SHP77 (cell line): ENCODE measurements around the gene MOGAT2.
"Not testable (repeated sequence)": the region's sequence is repeated elsewhere in the genome, so short reads cannot be mapped to it uniquely, and the experiment has no call there.

Experiments used
- DNase-seq, 2 experiments: peaks; one replicate each; lab custom pipeline; 2025; lab: John Stamatoyannopoulos, UW

MOGAT2 gene

DNA sequence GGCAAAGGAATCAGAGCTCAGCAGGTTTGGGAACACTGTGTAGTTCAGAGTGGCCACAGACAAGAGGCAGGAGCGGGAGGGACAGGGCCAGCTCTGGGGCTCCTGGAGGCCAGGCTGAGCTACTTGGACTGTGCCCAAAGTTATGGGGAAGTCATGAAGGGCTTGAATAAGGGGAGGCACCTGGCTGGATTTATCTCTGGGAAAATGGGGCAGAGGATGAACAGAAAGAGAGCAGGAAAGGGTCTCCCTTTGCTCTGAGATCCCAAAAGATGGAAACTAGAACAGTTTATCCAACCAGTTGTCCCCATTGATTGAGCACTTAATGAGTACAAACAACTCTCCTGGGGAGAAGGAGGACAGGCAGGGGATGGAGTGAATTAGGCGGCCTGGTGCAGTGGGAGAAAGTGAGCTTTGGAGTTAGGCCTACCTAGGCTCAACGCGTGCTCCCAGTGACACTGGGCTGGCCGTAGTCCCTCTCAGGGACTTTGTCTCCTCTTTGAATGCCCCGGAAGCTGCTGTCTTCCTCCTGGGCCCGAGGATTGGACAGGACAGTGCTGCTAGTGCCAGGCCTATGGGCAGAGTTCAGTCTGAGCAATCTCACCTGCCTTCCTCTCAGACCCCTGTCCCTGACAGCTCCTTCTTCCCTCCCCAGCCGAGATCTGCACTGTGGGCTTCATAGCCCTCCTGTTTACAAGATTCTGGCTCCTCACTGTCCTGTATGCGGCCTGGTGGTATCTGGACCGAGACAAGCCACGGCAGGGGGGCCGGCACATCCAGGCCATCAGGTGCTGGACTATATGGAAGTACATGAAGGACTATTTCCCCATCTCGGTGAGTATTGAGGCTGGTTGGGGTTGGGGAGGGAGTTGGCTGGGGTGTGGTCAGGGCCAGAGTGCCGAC is 2.0 kb downstream of the MOGAT2 start:
- DNase-seq: no peak

DNA sequence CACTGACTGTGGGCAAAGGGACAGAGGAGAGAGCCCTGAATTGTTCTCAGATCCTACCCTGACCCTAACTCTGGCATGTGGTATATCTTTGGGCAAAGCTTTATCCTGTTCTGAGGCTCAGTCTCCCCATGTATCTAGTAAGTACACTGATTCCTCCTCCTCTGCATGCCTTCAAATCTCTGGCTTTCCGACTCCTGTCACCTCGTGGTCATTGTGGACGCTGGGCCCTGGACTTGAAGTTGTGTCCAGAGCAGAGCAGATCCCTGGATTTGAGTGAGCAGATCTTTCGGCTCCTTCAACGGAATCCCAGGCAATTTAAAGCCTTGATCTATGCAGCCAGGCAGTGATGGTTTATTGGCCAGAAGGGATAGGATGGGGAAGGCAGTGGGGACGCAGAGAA is 3.0 kb downstream of the MOGAT2 start:
- DNase-seq: no peak

DNA sequence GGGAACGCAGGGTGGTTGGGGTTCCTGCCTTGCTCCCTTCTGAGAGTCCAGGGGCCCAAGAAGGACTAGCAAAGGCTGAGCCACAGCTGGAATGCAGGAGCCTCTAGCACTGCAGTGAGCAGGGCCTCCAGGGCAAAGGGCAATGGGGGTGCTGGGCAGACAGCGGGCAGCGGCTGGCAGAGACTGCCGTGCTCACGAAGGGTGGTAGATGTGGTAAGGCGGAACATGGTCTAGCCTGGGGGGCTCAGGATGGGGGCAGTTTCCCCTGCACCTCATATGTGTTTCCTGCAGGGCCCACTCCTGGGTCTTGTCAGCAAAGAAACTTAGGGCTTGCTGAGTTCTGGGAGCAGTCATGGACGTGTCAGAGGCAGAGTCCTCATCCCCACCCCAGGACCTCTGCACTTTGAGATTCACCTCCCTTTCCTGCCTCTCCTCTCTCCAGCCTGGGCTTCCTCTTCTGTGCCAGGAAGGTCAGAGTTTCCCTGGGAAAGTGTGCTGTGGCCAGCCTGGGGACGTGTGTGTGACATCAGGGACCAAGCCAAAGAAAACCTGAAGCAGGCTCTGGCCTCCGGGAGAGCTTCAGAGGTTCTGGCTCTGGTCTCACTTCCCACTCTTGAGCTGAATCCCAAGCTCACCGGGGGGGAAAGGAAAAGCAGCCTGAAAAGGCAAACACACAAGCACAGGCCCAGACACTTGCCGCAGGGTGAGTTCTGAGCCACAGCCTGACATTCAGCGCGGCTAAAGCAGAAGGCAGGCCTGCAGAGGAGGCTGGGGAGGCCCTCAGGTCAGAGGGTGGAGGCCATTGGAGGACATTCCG is 4.4 kb downstream of the MOGAT2 start:
- DNase-seq: no peak

DNA sequence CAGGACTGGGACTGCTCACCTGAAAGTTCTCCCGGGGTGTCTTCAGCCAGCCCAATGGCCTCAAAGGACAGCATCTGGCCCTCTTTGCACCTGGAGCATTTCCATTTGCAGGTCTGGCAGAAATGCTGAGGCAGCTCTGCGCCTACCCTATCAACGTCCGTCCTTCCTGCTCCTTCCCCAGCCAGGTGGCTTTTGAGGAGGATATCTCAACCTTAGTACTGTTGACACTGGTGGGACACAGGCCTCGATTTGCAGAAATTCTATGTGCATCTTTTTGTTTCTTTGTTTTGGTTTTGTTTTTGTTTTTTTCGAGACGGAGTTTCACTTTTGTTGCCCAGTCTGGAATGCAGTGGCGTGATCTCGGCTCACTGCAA is 5.0 kb downstream of the MOGAT2 start:
- no peak for DNase-seq

DNA sequence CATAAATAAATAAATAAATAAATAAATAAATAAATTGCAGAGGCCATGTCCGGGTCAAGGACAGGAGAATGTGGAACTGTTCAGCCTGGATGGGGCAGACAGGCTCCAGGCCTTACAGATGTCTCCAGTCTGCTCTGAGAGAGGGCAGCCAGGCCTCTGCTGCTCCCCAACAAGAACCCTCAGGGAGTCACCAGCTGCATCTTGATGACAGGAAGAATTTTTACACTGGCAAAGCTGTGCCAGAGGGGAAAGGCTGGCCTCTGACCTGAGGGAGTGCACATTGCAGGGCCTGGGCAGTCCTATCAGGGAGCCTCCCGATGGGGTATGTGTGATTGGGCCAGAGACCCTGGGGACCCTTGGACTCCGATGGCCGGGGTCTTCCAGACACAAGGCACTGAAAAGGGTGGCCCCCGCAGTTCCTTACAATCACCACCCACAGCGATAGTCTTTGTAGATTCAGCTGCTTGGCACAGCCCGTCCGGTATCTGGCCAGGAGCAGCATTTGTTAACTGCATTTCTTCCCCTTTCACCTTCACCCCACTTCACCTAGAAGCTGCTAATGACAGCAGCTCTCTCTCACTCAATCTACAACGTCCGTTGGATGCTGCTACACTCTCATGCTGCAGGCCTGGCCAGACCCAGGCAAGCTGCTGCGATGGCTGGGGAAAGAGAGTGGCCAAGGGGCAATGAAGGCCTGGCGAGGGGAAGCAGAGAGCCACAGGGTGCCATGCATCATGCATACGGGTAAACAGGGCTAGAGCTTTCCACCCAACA is 8.1 kb downstream of the MOGAT2 start:
- no peak for DNase-seq

DNA sequence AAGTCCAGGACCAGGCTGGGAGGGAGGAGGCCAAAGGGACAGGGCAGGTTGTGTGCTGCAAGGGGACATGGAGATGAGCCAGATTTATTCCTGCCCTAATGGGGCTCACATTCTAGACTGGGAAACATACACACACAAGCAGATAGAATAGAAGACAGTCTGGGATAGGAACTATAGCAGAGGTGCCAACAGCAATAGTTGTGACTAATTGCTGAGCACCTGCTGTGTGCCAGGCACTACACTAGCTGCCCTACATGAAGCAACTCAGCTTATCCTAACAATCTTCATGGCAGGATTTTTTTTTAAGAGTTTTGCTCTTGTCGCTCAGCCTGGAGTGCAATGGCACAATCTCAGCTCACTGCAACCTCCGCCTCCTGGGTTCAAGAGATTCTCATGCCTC is 11.4 kb downstream of the MOGAT2 start:
- DNase-seq: no peak

DNA sequence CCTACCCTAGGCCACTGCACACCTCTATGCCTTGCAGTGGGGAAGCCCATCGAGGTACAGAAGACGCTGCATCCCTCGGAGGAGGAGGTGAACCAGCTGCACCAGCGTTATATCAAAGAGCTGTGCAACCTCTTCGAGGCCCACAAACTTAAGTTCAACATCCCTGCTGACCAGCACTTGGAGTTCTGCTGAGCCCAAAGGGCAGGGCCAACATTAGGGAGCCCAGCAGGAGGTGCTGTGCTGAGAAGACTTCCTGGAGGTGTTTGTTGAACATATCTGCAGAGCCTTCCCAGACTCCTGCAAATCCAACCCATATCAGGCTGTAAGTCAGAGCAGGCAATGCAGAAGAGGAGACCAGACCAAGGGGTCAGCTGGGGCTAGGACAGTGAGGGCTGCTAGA is 13.5 kb downstream of the MOGAT2 start:
- DNase-seq: no peak

DNA sequence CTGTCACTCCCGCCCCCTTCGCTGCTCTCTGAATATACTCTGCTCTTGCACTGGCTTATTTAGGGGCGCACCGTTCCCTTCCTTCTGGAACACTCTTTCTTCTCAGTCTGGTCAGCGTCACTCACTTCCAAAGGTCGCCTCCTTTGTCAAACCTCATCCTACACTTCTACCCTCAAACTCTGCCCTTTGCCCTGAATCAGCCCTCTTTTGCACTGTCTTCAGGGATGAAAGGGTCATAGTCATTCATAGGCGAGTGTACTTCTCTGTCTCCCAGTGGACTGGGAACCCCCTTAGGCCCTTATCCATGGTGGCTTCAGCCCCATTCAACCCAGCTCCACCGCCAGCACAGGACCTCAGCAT is 15.4 kb downstream of the MOGAT2 start:
- DNase-seq: no peak

DNA sequence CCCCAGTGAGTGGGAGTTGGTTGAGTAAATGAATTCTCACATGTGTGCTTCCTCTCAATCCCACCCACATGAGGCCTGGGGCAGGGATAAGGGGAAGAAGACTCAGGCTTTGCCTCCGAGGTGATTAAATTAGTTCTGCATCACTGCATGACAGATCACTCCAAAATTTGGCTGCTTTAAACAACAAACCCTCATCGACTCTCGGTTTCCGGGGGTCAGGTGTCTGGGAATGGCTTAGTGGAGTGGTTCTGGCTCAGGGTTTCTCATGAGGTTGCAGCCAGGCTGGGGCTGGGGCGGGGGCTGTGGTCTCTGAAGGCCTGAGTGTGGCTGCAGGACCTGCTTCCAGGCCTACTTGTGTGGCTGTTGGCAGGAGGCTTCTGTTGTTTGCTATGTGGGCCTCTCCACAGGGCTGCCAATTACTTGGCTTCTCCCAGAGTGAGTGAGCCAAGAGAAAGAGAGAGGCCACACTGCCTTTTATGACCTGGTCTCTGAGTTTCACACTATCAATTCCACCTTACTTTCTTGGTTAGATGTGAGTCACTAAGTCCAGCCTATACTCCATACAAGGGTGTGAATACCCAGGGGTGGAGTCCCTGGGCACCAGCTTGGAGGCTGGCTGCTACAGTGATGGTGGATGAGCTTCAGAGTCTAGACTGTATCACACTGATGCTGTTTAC is 15.9 kb downstream of the MOGAT2 start:
- DNase-seq: no peak

DNA sequence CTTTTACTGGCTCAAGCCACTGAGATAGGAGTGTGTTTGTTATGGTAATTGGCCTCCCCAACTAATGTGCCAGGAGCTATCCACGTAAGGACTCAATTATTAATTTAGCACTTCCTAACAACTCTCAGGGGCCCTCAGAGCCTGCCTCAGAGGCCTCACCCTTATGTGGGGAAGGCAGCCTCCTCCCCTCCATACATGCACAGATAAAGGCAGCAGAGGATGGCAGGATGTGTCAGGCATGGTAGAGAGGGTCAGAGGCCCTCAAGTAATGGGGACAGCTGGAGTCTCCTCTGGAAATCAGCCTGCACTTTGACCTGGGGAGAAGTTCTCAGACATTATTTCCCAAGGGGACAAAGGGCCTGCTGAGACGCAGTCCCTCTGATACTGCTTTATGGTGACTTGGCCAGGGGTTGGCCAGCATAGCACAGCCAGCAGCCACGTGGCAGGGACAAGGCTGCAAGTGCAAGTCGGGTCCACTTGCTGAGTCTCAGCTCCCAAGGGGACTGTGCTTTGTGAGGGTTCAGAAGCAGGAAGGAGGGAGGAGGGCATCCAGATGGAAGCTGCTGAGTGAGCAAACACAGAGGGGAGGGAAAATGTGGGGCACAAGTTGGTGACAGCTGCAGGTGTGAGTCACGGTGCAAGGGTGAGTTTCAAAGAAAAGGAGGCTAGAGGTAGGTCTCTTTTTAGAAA is 17.0 kb downstream of the MOGAT2 start:
- DNase-seq: no peak

DNA sequence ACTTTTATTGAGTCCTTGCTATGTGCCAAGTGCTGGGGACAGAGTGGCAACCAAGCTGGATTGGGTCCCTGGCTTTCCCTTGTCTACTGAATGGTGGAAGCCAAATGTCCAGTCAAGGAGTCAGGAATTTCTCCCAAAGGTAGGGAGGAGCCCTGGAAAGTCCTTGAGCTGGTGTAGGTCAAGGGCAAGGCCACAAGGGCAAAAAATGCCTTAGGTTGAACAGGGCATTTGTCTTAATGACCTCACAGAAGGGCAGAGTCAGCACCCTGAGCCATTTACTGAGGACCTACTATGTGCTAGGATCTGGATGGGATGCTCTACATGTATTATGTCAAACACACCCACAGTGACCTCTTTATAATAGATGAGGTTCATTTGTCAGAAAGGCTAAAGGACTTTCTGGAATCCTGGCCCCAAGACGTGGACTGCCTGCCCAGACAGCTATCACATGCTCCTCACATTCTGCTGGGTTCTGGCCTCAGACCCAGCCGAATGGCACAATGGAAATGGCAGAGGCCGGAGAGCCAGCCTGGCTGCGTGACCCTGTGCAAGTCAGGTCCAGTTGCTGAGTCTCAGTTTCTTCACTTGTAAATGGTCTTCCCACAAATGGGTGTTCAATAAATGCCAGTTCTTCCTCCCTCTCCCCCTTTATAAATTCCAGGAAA is 17.7 kb downstream of the MOGAT2 start:
- DNase-seq: no peak

DNA sequence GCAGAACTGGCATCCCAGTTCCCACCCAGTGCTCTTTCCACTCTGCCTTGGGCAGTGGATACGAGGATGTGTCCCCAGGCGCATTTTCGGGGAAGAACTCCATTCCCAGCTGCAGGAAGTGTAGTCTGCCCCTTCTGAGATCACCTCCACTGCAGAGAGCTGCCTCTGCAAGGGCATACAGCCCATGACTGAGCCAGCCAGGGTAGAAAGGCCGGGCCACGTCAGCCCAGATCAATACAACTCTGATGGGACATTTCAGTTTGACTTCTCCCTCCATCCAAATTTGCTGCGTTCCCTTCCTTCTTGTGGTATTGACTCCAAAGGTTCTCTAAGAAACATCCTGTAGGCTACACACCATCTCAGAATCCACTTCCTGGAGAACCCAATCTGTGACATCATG is 19.7 kb downstream of the MOGAT2 start:
- no peak for DNase-seq

DNA sequence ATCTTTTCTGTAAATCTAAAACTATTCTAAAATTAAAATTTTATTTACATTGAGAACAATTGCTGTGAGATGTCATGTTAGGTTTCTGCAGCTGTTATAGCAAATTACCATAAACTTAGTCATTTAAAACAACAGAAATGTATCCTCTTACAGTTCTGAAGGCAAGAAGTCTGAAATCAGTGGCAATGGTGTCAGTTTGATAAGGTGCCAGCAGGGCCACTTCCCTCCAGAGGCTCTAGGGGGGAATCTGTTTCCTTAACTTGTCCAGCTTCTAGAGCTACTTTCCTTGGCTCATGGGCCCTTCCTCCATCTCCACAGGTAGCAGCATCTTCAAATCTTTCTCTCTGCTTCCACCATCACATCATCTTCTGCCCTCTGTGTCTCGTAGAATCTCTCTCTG is 23.0 kb downstream of the MOGAT2 start:
- no peak for DNase-seq

DNA sequence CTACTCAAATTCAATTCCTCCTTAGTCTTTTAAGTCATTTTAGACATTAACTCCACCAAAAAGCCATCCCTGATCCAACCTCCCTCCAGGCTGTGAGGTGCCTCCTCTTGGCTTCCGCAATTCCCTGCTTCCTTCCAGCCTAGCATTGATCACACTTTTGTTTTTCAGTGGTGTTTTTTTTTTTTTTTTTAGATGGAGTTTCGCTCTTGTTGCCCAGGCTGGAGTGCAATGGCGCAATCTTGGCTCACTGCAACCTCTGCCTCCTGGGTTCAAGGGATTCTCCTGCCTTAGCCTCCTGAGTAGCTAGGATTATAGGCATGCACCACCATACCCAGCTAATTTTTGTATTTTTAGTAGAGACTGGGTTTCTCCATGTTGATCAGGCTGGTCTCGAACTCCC is 25.5 kb downstream of the MOGAT2 start:
- not testable (repeated sequence) for DNase-seq

DNA sequence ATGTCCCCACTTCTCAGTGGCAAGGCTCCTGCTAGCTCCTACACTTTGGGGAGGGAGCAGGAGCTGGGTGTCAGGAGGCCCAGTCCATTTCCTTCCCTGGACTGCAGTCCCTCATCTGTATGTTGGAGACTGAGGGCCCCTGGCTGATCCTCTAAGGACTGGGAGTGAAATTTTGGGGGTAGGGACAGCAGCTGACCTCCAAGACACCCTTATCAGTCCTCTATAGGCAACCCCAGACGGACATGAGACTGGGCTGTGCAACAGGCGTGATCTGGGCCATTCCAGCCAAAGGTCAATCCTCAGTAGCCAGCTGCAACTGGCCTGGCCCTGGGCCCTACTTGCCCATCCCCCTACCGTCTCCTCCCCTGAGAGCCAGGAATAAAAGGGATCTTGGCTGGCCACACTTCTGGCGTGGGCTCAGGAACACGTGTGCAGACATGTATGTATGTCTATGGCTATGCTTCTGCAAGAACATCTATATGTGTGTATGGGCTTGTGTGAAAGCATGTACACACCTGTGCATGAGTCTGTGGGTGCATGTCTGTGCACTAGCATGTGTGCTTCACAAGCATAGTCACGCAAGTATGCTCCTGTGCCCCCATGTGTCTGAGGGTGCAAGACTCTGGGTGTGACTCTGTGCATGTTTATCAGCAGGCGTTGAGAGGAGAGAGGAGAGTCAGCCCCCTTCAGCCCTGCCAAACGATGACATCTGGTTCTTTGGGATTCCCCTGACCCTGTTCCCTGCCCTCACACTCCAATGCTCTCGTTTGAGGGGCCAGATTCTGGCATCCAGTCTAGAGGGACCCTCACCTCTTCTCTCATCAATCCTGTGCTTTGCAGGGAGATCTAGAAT is 26.3 kb downstream of the MOGAT2 start:
- DNase-seq: no peak

DNA sequence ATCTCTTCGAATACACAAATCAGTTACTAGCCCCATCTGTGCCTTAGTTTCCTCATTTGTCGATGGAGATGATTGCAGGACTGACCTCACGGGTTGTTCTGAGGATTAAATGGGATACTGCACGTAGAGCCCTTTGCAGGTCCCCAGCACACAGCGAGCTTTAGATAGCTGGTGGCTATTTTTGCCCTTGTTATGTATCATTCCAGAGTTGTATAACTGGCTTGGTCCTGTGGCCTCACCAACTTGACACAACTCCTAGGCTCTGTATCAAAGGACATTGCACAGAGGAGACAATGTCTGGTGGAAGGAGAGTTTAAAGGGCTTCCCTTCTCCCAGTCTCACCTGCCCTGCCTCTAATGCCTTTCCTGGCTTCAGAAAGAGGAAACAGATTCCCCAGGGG is 28.2 kb downstream of the MOGAT2 start:
- no peak for DNase-seq

DNA sequence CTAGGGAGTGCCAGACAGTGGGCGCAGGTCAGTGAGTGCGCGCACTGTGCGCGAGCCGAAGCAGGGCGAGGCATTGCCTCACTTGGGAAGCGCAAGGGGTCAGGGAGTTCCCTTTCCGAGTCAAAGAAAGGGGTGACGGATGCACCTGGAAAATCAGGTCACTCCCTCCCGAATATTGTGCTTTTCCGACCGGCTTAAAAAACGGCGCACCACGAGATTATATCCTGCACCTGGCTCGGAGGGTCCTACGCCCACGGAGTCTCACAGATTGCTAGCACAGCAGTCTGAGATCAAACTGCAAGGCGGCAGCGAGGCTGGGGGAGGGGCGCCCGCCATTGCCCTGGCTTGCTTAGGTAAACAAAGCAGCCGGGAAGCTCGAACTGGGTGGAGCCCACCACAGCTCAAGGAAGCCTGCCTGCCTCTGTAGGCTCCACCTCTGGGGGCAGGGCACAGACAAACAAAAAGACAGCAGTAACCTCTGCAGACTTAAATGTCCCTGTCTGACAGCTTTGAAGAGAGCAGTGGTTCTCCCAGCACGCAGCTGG is 31.2 kb downstream of the MOGAT2 start:
- not testable (repeated sequence) for DNase-seq

DNA sequence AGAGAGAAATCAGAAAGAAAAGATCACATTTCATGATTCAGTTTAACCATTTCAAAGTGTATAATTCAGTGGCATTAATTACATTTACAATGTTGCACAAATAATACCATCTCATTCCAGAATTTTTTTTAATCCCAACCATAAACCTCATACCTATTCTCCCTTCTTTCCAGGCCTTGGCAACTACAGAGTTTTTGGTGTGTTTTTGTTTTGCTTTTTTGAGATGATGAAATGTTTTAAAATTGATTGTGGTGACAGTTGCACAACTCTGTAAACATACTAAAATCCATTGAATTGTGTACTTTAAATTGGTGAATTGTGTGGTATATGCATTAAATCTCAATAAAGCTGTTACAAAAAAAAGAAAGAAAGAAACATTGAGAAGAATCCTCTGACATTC is 37.3 kb downstream of the MOGAT2 start:
- DNase-seq: not testable (repeated sequence)

DNA sequence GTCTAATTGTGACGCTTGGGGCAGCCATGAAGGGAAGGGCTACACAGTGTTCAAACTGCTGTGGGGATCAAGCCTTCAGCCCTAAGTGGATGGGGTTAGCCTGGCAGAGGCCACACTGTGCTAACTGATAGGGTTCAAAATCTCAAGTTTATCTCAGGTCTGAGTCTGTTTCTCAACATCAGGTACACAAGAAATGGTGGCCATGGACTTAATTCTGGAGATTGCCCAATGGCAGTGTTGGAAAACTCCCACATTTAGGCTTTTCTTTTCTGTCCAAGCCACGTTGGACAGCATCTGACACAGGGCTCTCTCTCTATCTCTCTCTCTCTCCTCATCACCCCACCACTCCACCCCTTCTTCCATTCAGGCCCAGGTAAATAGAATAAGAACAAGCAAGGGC is 40.0 kb downstream of the MOGAT2 start:
- no peak for DNase-seq

DNA sequence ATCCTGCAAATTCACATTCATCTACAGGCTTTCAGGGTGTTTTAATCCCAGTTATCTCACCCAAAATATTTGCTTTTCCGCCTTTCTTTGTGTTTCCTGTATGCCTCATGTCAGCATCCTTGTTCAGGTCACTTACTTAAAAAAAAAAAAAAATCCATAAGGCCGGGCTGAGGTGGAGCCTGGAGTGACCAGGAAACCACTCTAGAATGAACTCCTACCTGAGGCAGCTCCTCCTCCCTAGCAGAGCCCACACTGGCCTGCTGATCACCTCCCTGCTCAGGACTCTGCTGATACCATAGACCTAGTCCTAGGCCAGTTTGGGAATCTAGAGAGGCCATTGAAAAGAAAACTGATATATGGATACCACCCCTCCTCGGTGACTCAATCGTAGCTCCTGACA is 42.2 kb downstream of the MOGAT2 start:
- DNase-seq: no peak
